Stimulated activated CD4-positive, alpha-beta T cell treated with anti-CD3 and anti-CD28 coated beads, Interleukin-15, amount 100 ng/mL, for 24 hours (primary cell): ENCODE measurements around the gene NTMT1.
"Not testable (repeated sequence)": the region's sequence is repeated elsewhere in the genome, so short reads cannot be mapped to it uniquely, and the experiment has no call there.

Experiments
- DNase-seq: peaks from one replicate; pipeline ENCODE4 v3.0.0-alpha.2; 2020

The NTMT1 gene

GRCh38 chr9:129626079-129626624 is at the start of gene NTMT1:
TSS of gene NTMT1 (plus strand) at chr9:129626163. CDS start at chr9:129632704, 6,541 bp downstream.
- DNase-seq: peak; percentile 89

- DNase-seq: no peak
Observed at GRCh38 chr9:129576546-129577543, 49.1 kb upstream of the NTMT1 start.

GRCh38 chr9:129579294-129579693 is 46.7 kb upstream of the NTMT1 start:
- DNase-seq: no peak

GRCh38 chr9:129580211-129580915 is 45.6 kb upstream of the NTMT1 start:
- peak; percentile 48 for DNase-seq

DNA sequence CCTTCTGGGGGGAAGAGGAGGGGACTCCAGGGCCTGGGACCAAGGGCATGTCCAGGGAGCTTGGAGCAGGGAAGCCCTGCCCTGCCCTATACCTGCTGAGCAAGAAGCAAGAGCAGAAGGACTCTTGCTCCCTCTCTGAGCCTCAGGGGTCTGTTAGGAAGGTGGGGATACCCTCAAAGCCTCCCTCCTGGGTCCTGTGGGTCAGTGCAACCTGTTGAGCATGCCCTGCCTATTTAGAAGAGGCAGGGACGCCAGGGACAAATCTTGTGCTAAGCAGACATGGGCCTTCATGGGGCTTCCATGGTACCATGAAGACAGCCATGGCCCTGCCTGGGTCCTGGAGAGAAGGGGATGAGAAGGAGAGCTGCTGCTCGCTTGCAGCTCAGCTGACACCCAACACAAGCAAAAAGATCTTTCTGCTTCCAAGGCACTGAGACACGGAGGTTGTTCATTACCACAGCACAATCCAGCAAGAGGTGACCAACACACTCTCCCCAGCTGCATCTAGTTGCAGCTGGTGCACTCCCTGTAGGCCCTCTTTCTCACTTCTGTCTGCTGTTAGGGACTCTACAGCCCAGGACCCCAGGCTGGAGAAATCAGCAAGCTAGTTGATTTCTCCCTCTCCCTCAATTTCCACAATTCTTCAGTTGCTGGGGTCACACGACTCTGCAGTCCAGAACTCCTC is 44.3 kb upstream of the NTMT1 start:
- DNase-seq: no peak

DNA sequence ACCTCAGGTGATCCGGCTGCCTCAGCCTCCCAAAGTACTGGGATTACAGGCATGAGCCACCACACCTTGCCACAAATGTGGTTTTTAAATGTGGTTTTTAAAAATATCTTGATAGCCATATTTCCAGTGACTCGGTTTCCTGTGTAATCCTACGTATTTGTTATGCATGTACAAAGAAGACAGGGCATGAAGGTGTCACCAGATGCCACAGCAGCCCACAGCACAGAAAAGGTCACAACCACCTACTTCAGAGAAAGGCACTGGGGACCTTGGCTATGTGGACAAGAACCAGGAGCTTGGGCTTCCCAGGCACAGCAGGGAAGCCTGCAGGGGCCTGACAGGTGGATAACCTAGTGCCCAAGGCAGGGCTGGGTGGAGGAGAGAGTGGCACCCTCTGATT is 43.1 kb upstream of the NTMT1 start:
- DNase-seq: no peak

DNA sequence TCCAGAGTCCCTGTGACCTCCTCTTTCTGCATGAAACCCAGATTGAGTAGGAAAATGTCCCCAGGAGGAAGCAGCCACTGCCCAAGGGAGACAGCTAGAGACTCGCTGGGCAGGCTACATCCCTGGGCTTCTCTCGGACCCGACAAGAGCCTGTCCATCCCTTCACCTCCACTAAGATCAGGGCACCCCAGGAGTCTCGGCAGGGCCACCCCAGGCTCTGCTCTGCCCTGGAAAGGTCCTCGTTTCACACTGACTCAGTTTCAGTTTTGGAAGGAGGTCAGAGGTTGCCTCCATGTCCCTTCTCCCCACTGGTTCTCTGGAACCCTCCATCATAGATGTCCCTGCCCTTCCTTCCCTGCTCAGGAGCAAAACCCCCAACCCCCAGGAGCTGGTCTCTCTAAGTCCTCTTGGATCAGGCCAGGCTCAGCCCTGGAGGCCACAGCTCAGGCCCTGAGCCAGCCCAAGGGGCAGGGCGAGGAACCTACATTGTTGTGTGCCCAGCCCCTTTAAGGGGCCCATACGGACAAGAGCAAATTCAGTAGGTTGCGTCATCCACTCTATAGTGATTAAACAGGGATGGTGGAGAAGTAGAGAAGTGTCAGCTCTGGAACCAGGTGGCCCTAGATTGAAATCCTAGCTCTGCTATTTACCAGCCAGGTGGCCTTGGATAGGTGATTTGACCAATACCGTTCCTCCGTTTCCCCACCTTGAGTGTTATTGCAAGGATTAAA is 42.5 kb upstream of the NTMT1 start:
- DNase-seq: no peak

DNA sequence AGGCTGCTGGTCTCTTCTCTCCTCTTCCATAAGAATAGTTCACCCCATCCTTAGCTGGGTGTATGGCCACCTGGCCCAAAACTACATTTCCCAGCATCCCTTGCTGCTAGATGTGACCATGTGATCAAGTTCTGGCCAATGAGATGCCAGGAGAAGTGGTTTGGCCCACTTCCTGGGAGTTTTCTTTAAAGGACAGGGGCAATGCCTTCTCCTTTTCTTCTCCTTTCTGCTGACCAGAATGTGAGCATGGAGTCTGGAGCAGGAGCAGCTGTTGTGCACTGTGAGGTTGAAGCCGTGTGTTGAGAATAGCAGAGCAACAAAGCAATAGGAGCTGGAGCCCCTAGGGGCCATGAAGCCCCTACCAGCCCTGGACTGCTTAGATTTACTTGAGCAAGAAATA is 41.8 kb upstream of the NTMT1 start:
- peak; percentile 71 for DNase-seq

- no peak for DNase-seq
Observed at GRCh38 chr9:129585352-129585751, 40.6 kb upstream of the NTMT1 start.

GRCh38 chr9:129586245-129586644 is 39.7 kb upstream of the NTMT1 start:
- no peak for DNase-seq

DNA sequence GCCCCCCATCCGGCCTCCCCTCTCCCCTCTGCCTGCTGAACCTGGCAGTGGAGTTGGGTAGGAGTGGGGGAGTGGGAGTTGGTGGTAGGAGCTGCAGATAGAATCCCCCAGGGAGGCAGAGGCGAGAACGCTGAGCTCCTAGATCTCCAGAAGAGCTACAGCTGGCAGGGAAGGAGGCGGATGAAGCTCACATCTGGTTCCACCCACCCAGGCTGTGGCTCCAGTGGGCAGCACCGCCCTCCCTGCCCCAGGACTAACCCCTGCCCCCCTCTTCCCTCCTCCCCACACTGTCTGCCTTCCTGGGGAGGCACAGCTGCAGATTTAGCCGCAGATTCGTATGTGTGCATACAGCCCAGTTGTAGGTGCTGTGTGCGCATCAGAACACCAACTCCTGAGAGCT is 39.3 kb upstream of the NTMT1 start:
- DNase-seq: no peak

DNA sequence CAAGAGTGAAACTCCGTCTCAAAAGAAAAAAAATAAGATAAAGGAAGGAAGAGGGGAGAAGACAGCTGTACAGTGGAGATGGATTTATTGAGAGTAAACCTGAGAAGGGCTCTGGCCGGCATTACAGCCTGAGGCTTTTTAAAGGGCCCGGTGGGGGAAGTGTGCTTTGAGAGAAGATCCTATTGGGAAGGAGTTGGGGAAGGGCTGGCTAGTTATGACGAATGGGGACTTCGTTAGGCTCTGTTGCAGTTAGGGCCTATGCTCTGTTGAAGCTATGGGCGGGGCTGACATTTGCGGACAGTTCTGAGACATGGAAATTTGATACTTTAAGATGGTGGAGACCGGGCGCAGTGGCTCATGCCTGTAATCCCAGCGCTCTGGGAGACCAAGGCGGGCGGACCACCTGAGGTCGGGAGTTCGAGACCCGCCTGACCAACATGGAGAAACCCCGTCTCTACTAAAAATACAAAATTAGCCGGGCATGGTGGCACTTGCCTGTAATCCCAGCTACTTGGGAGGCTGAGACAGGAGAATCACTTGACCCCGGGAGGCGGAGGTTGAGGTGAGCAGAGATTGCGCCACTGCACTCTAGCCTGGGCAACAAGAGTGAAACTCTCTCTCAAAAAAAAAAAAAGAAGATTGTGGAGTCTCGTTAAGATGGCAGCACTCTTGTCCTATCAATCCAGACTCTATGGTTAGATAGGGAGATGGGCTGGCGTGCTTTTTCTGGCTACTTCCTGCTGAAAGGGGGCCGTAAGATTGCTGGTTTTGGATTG is 38.3 kb upstream of the NTMT1 start:
- DNase-seq: no peak

- no peak for DNase-seq
Observed at GRCh38 chr9:129590466-129590865, 35.5 kb upstream of the NTMT1 start.

- DNase-seq: no peak
Observed at GRCh38 chr9:129591916-129592315, 34.0 kb upstream of the NTMT1 start.

- DNase-seq: not testable (repeated sequence)
Observed at GRCh38 chr9:129592790-129593189, 33.2 kb upstream of the NTMT1 start.

- no peak for DNase-seq
Observed at GRCh38 chr9:129594632-129595031, 31.3 kb upstream of the NTMT1 start.

DNA sequence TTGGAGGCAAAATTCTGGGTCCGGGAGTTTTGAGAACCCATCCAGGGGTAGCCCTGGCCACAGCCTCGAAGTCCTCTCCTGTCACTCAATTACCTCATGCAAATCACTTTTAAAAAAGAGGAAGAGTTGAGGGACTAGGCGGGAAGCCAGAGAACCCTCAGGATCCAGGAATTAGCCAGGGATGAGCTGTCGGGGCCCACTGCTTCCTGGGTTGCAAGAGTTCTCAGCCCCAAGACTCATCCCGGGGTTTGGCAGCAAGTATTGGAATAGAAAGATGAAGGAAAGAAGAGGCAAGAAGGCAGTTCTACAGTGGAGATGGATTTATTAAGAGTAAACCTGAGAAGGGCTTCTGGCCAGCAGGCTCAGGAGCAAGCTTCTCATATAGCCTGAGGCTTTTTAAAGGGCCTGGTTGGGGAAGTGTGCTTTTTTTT is 30.6 kb upstream of the NTMT1 start:
- no peak for DNase-seq

DNA sequence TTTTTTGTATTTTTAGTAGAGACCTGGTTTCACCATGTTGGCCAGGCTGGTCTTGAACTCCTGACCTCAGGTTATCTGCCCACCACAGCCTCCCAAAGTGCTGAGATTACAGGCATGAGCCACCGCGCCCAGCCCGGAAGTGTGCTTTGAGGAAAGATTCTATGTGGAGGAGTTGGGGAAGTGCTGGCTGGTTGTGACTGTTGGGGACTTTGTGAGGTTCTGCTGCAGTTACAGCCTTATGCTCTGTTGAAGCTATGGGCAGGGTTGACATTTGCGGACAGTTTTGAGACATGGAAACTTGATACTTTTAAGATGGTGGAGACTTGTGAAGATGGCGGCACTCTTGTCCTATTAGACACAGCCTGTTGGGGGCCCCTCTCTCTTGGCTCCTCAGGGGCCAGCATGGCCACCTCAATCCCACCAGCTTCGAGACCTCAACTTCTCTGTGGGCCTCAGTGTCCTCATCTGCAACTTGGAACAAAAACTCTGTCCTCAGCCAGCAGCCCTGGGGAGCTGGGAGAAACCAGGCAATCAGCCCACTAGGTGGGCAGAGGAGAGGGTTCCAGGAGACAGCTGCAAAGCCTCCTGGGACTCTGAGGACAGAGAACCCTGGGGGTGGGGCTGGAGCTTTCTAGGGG is 29.9 kb upstream of the NTMT1 start:
- no peak for DNase-seq

DNA sequence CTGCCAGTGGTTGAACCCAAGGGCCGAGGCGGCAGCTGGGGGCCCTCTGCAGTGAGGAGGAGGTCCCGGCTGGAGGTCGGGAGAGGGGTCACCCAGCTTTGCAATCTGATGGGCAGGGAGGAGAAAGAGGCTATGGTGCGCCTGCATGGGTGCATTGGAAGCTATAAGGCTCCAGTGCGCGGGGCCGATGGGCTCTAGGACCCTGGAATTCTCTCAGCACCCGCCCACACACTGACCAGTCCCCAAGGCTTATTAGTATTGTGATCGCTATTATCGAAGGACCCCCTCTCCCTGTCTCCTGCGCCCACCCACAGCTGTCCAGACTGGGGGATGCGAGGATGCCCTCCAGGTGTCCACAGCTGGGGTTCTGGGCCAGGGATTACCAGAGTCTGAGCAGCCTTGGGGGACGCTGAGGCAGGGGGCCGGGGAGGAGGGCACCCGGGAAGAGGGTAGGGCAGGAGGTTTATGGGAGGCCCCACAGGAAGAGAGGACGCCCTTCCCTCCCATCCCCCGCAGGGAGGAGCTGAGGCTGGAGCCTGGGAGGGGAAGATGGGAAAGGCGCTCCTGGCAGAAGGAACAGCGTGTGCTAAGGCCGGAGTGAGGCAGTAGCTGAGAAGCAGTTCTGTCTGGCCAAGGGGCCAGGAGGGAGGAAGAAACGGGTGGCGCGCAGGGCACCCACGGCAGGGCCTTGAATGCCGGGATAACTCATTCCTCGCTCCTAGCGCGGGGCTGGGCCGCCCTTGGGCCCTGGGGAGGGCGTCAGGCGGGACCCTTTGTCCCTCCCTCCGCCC is 29.2 kb upstream of the NTMT1 start:
- DNase-seq: no peak
